Measurements from ENCODE around the gene LNPK.

Gene LNPK

GRCh38 chr2:175892046-175892445, 110.0 kb downstream of the LNPK start:
- TF ChIP-seq CTCF (IDR thresholded peaks at IDR 0.05; ENCODE audit: low read depth, low read length, poor library complexity, severe bottlenecking) (no peak), EZH2phosphoT487 (IDR thresholded peaks at IDR 0.05; ENCODE audit: borderline replicate concordance, low read length) (no peak)
- H3K79me2 ChIP-seq (ENCODE audit: control insufficient read depth, low read length): no peaks in the 10 kb centered on the region
- no peaks in the 10 kb centered on the region for H3K27me3 ChIP-seq (ENCODE audit: control insufficient read depth, low read length)
- H3K4me1 ChIP-seq (ENCODE audit: control insufficient read depth, low read length): no peaks in the 10 kb centered on the region
- no peak overlapping the region for H3K4me3 ChIP-seq (ENCODE audit: low read length)
- H3K27ac ChIP-seq (ENCODE audit: low read depth, low read length): no peak overlapping the region
- no peak overlapping the region for H3K4me2 ChIP-seq (ENCODE audit: low read length)
- no peaks in the 10 kb centered on the region for H3F3A ChIP-seq (ENCODE audit: control insufficient read depth, insufficient read depth)
- H3K9me3 ChIP-seq (ENCODE audit: control insufficient read depth, insufficient read depth, low read length): no peaks in the 10 kb centered on the region
- no peaks in the 10 kb centered on the region for H3K9me2 ChIP-seq (replicated peaks; ENCODE audit: control insufficient read depth, low read length)
- H4K20me1 ChIP-seq (ENCODE audit: control insufficient read depth, insufficient read depth, low read depth, low read length): no peaks in the 10 kb centered on the region
- H3K36me3 ChIP-seq (ENCODE audit: control insufficient read depth, low read length): no peaks in the 10 kb centered on the region

- Histone ChIP-seq H3K79me2 (ENCODE audit: control insufficient read depth, low read length) (no peaks in the 10 kb centered on the region), H3K4me2 (ENCODE audit: low read length) (no peak overlapping the region), H3K36me3 (ENCODE audit: control insufficient read depth, low read length) (no peaks in the 10 kb centered on the region), H3F3A (ENCODE audit: control insufficient read depth, insufficient read depth) (no peaks in the 10 kb centered on the region), H3K4me3 (ENCODE audit: low read length) (no peak overlapping the region), H3K4me1 (ENCODE audit: control insufficient read depth, low read length) (no peaks in the 10 kb centered on the region), H3K9me3 (ENCODE audit: control insufficient read depth, insufficient read depth, low read length) (no peaks in the 10 kb centered on the region), H3K27ac (ENCODE audit: low read depth, low read length) (no peak overlapping the region), H4K20me1 (ENCODE audit: control insufficient read depth, insufficient read depth, low read depth, low read length) (no peaks in the 10 kb centered on the region), H3K27me3 (ENCODE audit: control insufficient read depth, low read length) (no peaks in the 10 kb centered on the region), H3K9me2 (replicated peaks; ENCODE audit: control insufficient read depth, low read length) (no peaks in the 10 kb centered on the region)
- TF ChIP-seq CTCF (IDR thresholded peaks at IDR 0.05; ENCODE audit: low read depth, low read length, poor library complexity, severe bottlenecking) (no peak), EZH2phosphoT487 (IDR thresholded peaks at IDR 0.05; ENCODE audit: borderline replicate concordance, low read length) (no peak)
These were observed 111.3 kb downstream of the LNPK start for GRCh38 chr2:175890636-175891242.

GRCh38 chr2:175889701-175890302, 112.3 kb downstream of the LNPK start:
- no peak overlapping the region for H3K27ac ChIP-seq (ENCODE audit: low read depth, low read length)
- H3F3A ChIP-seq (ENCODE audit: control insufficient read depth, insufficient read depth): no peaks in the 10 kb centered on the region
- no peaks in the 10 kb centered on the region for H3K9me2 ChIP-seq (replicated peaks; ENCODE audit: control insufficient read depth, low read length)
- no peak for TF ChIP-seq EZH2phosphoT487 (IDR thresholded peaks at IDR 0.05; ENCODE audit: borderline replicate concordance, low read length)
- no peak for TF ChIP-seq CTCF (IDR thresholded peaks at IDR 0.05; ENCODE audit: low read depth, low read length, poor library complexity, severe bottlenecking)
- H3K27me3 ChIP-seq (ENCODE audit: control insufficient read depth, low read length): no peaks in the 10 kb centered on the region
- H3K4me1 ChIP-seq (ENCODE audit: control insufficient read depth, low read length): no peaks in the 10 kb centered on the region
- H3K79me2 ChIP-seq (ENCODE audit: control insufficient read depth, low read length): no peaks in the 10 kb centered on the region
- no peaks in the 10 kb centered on the region for H3K9me3 ChIP-seq (ENCODE audit: control insufficient read depth, insufficient read depth, low read length)
- H3K36me3 ChIP-seq (ENCODE audit: control insufficient read depth, low read length): no peaks in the 10 kb centered on the region
- no peak overlapping the region for H3K4me2 ChIP-seq (ENCODE audit: low read length)
- no peak overlapping the region for H3K4me3 ChIP-seq (ENCODE audit: low read length)
- H4K20me1 ChIP-seq (ENCODE audit: control insufficient read depth, insufficient read depth, low read depth, low read length): no peaks in the 10 kb centered on the region

Data from DOHH2 (cell line).